HCT116 (cell line): ENCODE data around the gene TNRC6A. TPM values are rescaled to one million over a fixed set of nuclear protein-coding genes. Genes with fewer than 3 reads are reported as not detected.

Source experiments
- ATAC-seq: fragments of 200-7000 bp; cut with Tn5 transposase; 2 replicates; pipeline ENCODE4 v1.9.1; 2020; ENCODE audit warnings: mild to moderate bottlenecking, moderate library complexity
- BruUV-seq: library from RNA; stranded (reverse); fragments of 400-500 nt; replicated peaks from 2 replicates; lab custom pipeline; 2021; lab: Mats Ljungman, UMichigan
- CTCF ChIA-PET: fragments of 300-600 bp; sonication (Branson Sonifier 250); formaldehyde crosslinking; loops from one replicate; lab custom pipeline; 2021; ENCODE audit warnings: antibody characterized with exemption; lab: Charles Lee
- POLR2A ChIA-PET: fragments of 300-600, 350-600 bp; sonication (Branson Sonifier 250); formaldehyde crosslinking; loops from one replicate; lab custom pipeline; 2021; ENCODE audit warnings: antibody characterized with exemption; lab: Charles Lee
- RAD21 ChIA-PET, 2 experiments: fragments of 300-600 bp; sonication (Branson Sonifier 250); formaldehyde crosslinking; loops; one replicate each; lab custom pipeline; 2023; ENCODE audit warnings: low total read pairs in 2 of 2; ENCODE audit not compliant: uncharacterized antibody in 2 of 2, unreplicated experiment in 2 of 2, low non-redundant PET in 1 of 2; lab: Charles Lee
- DNase-seq: peaks from one replicate; pipeline ENCODE4 v3.0.0-alpha.2; 2010; ENCODE audit warnings: low read depth, low spot score
- H2AFZ ChIP-seq: fragments of 200-600 bp; shearing (Covaris generic), sonication (generic); 2 replicates; pipeline ENCODE4 v1.6.1; 2017; ENCODE audit warnings: low read depth, mixed run types, mixed read lengths, antibody characterized with exemption, low read length; ENCODE audit not compliant: poor library complexity, severe bottlenecking
- H3K27ac ChIP-seq: 2 replicates; pipeline ENCODE4 v1.5.1; 2012; ENCODE audit warnings: low read depth, low read length
- H3K27me3 ChIP-seq: fragments of 200-600 bp; sonication (generic); 2 replicates; pipeline ENCODE4 v1.6.1; 2016; ENCODE audit warnings: mixed run types, low read length, mixed read lengths; ENCODE audit not compliant: insufficient read depth
- H3K36me3 ChIP-seq, 2 experiments: fragments of 200-500 bp in 1 of 2; fragments of 200-600 bp in 1 of 2; sonication (Bioruptor generic) in 1 of 2; sonication (generic) in 1 of 2; 2 replicates each; pipeline versions ENCODE4 v1.5.1 to v1.6.1; 2014 to 2016; ENCODE audit warnings: low read length in 2 of 2, inconsistent platforms in 1 of 2, mixed read lengths in 1 of 2, mixed run types in 1 of 2; ENCODE audit not compliant: insufficient read depth in 2 of 2, control insufficient read depth in 1 of 2
- H3K4me1 ChIP-seq, 2 experiments: fragments of 200-600 bp in 1 of 2; sonication (generic) in 1 of 2; 2 replicates each; pipeline versions ENCODE4 v1.5.1 to v1.6.1; 2012 to 2017; ENCODE audit warnings: low read length in 2 of 2, inconsistent platforms in 1 of 2, mild to moderate bottlenecking in 1 of 2, mixed read lengths in 1 of 2, mixed run types in 1 of 2, moderate library complexity in 1 of 2; ENCODE audit not compliant: insufficient read depth in 2 of 2, control insufficient read depth in 1 of 2
- H3K4me2 ChIP-seq: fragments of 200-600 bp; sonication (generic); 2 replicates; pipeline ENCODE4 v1.6.1; 2017; ENCODE audit warnings: mixed run types, low read length, mixed read lengths
- H3K4me3 ChIP-seq, 2 experiments: fragments of 200-600 bp in 1 of 2; sonication (generic) in 1 of 2; replicated peaks in 1 of 2; 2 replicates each; pipeline ENCODE4 v1.5.1; 2011 to 2016; ENCODE audit warnings: low read length in 2 of 2, control low read depth in 1 of 2, low read depth in 1 of 2, mild to moderate bottlenecking in 1 of 2, mixed read lengths in 1 of 2, mixed run types in 1 of 2
- H3K79me2 ChIP-seq: fragments of 200-600 bp; sonication (generic); 2 replicates; pipeline ENCODE4 v1.6.1; 2017; ENCODE audit warnings: mild to moderate bottlenecking, mixed run types, low read length, moderate library complexity, mixed read lengths; ENCODE audit not compliant: insufficient read depth
- H3K9ac ChIP-seq: fragments of 200-600 bp; sonication (generic); 2 replicates; pipeline ENCODE4 v1.6.1; 2016; ENCODE audit warnings: low read length, mixed read lengths
- H3K9me2 ChIP-seq: fragments of 200-600 bp; sonication (generic), shearing (Covaris generic); 2 replicates; pipeline ENCODE4 v1.6.1; 2017; ENCODE audit warnings: mixed run types, mild to moderate bottlenecking, moderate library complexity; ENCODE audit not compliant: insufficient read depth
- H3K9me3 ChIP-seq, 2 experiments: fragments of 200-500 bp in 1 of 2; fragments of 200-600 bp in 1 of 2; sonication (Bioruptor generic) in 1 of 2; sonication (generic) in 1 of 2; 2 replicates each; pipeline ENCODE4 v1.6.1; 2014 to 2017; ENCODE audit warnings: low read length in 2 of 2, mixed read lengths in 2 of 2, inconsistent platforms in 1 of 2, low read depth in 1 of 2, mild to moderate bottlenecking in 1 of 2, mixed run types in 1 of 2, moderate library complexity in 1 of 2; ENCODE audit not compliant: control insufficient read depth in 1 of 2, insufficient read depth in 1 of 2
- H4K20me1 ChIP-seq: fragments of 200-600 bp; sonication (generic), shearing (Covaris generic); 2 replicates; pipeline ENCODE4 v1.6.1; 2017; ENCODE audit warnings: mixed run types, mild to moderate bottlenecking, moderate library complexity; ENCODE audit not compliant: insufficient read depth
- ELF1 ChIP-seq: IDR thresholded peaks from 2 replicates; pipeline ENCODE4 v1.6.1; 2012; ENCODE audit warnings: low read depth, borderline replicate concordance
- EZH2 ChIP-seq: fragments of 200-600 bp; sonication (generic); IDR thresholded peaks from 2 replicates; pipeline ENCODE4 v1.6.1; 2017; ENCODE audit warnings: antibody characterized with exemption, mixed run types
- EZH2phosphoT487 ChIP-seq: fragments of 200-600 bp; IDR thresholded peaks from 2 replicates; pipeline ENCODE4 v1.6.1; 2018; ENCODE audit warnings: antibody characterized with exemption, borderline replicate concordance
- FOSL1 ChIP-seq: IDR thresholded peaks from 2 replicates; pipeline ENCODE4 v1.6.1; 2012; ENCODE audit warnings: low read depth
- POLR2AphosphoS5 ChIP-seq: IDR thresholded peaks from 2 replicates; pipeline ENCODE4 v1.6.1; 2011; ENCODE audit warnings: mild to moderate bottlenecking, low read depth, low read length, moderate library complexity
- RAD21 ChIP-seq: IDR thresholded peaks from 2 replicates; pipeline ENCODE4 v1.6.1; 2012; ENCODE audit warnings: low read depth, mild to moderate bottlenecking
- SRF ChIP-seq: IDR thresholded peaks from 2 replicates; pipeline ENCODE4 v1.6.1; 2012; ENCODE audit warnings: low read depth
- TCF7L2 ChIP-seq: IDR thresholded peaks from 2 replicates; pipeline ENCODE4 v1.7.0; 2011; ENCODE audit warnings: borderline replicate concordance, inconsistent platforms; ENCODE audit not compliant: insufficient read depth, insufficient read length; ENCODE audit errors: extremely low read depth
- ZFX ChIP-seq: fragments of 450-650 bp; IDR thresholded peaks from 2 replicates; pipeline ENCODE4 v1.6.1; 2017
- ZNF274 ChIP-seq: fragments of 200-500 bp; sonication (Bioruptor generic); IDR thresholded peaks from 2 replicates; pipeline ENCODE4 v1.6.1; 2014; ENCODE audit warnings: mild to moderate bottlenecking, low read depth, low read length, inconsistent platforms
- intact Hi-C: fragments of 100-400 bp; cut with micrococcal nuclease; formaldehyde crosslinking; loops from 2 replicates; pipeline ENCODE4 v1.10.0; 2022
- total RNA-seq: library from RNA; stranded (reverse); gene quantifications from one replicate; pipeline ENCODE4 v1.2.1, GENCODE V29; 2021; ENCODE audit not compliant: unreplicated experiment
- TF ChIP-seq, protein P1 (sequence below), 3 experiments: fragments of 200-600 bp in 1 of 3; sonication (generic) in 1 of 3; IDR thresholded peaks in 2 of 3; conservative IDR thresholded peaks in 1 of 3; 2 replicates each; pipeline ENCODE4 v1.5.1; 2012 to 2017; ENCODE audit warnings: low read depth in 2 of 3, low read length in 2 of 3, antibody characterized with exemption in 1 of 3, borderline replicate concordance in 1 of 3, control low read depth in 1 of 3, mild to moderate bottlenecking in 1 of 3, mixed read lengths in 1 of 3, mixed run types in 1 of 3, moderate library complexity in 1 of 3; ENCODE audit not compliant: insufficient read depth in 1 of 3
- TF ChIP-seq, protein P2 (sequence below): IDR thresholded peaks from 2 replicates; pipeline ENCODE4 v1.6.1; 2012; ENCODE audit warnings: low read depth
- TF ChIP-seq, protein P3 (sequence below): IDR thresholded peaks from 2 replicates; pipeline ENCODE4 v1.6.1; 2011; ENCODE audit warnings: mild to moderate bottlenecking, low read length, moderate library complexity; ENCODE audit not compliant: insufficient replicate concordance; ENCODE audit errors: extremely low read depth

Gene TNRC6A
- total RNA-seq, 1 experiment from 2014 or later, result 37.0 TPM

DNA sequence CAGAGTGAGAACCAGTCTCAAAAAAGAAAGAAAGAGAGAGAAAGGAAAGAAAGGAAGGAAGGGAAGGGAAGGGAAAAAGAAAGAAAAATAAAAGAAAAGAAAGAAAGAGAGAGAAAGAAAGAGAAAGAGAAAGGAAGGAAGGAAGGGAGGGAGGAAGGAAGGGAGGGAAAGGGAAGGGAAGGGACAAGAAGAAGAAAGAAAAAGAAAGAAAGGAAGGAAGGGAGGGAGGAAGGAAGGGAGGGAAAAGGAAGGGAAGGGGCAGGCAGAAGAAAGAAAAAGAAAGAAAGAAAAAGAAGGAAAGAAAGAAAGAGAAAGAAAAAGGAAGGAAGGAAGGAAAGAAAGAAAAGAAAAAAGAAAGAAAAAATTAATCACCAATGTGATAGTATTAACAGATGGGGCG lies 132.0 kb downstream of the TNRC6A start:
- H3K9ac ChIP-seq, result no peak overlapping the region

More for the DNA sequence above, 132.0 kb downstream of the TNRC6A start:
- Histone ChIP-seq H3K4me3 (no peak overlapping the region), H3K9me2 (no peaks in the 10 kb centered on the region), H3K79me2 (no peaks in the 10 kb centered on the region), H3K27me3 (no peaks in the 10 kb centered on the region), H3K9me3 (no peaks in the 10 kb centered on the region), H2AFZ (no peak overlapping the region), H3K36me3 (no peaks in the 10 kb centered on the region)
- ChIA-PET RAD21 (no interaction called here), CTCF (no interaction called here)
- BruUV-seq, result no TSS peak
- DNase-seq, result no peak
- TF ChIP-seq SRF (no peak), FOSL1 (no peak), ELF1 (no peak), ZFX (no peak), EZH2phosphoT487 (no peak), ZNF274 (no peak), EZH2 (no peak), RAD21 (no peak), TCF7L2 (no peak), POLR2AphosphoS5 (no peak)
- TF ChIP-seq, protein P1, sequence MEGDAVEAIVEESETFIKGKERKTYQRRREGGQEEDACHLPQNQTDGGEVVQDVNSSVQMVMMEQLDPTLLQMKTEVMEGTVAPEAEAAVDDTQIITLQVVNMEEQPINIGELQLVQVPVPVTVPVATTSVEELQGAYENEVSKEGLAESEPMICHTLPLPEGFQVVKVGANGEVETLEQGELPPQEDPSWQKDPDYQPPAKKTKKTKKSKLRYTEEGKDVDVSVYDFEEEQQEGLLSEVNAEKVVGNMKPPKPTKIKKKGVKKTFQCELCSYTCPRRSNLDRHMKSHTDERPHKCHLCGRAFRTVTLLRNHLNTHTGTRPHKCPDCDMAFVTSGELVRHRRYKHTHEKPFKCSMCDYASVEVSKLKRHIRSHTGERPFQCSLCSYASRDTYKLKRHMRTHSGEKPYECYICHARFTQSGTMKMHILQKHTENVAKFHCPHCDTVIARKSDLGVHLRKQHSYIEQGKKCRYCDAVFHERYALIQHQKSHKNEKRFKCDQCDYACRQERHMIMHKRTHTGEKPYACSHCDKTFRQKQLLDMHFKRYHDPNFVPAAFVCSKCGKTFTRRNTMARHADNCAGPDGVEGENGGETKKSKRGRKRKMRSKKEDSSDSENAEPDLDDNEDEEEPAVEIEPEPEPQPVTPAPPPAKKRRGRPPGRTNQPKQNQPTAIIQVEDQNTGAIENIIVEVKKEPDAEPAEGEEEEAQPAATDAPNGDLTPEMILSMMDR (IDR thresholded peaks at IDR 0.05 in 2 of 3, conservative IDR thresholded peaks at IDR 0.05 in 1 of 3; ENCODE audit: borderline replicate concordance in 1 of 3, insufficient read depth in 1 of 3, low read depth in 2 of 3, low read length in 2 of 3), result no peak
- TF ChIP-seq, protein P2, sequence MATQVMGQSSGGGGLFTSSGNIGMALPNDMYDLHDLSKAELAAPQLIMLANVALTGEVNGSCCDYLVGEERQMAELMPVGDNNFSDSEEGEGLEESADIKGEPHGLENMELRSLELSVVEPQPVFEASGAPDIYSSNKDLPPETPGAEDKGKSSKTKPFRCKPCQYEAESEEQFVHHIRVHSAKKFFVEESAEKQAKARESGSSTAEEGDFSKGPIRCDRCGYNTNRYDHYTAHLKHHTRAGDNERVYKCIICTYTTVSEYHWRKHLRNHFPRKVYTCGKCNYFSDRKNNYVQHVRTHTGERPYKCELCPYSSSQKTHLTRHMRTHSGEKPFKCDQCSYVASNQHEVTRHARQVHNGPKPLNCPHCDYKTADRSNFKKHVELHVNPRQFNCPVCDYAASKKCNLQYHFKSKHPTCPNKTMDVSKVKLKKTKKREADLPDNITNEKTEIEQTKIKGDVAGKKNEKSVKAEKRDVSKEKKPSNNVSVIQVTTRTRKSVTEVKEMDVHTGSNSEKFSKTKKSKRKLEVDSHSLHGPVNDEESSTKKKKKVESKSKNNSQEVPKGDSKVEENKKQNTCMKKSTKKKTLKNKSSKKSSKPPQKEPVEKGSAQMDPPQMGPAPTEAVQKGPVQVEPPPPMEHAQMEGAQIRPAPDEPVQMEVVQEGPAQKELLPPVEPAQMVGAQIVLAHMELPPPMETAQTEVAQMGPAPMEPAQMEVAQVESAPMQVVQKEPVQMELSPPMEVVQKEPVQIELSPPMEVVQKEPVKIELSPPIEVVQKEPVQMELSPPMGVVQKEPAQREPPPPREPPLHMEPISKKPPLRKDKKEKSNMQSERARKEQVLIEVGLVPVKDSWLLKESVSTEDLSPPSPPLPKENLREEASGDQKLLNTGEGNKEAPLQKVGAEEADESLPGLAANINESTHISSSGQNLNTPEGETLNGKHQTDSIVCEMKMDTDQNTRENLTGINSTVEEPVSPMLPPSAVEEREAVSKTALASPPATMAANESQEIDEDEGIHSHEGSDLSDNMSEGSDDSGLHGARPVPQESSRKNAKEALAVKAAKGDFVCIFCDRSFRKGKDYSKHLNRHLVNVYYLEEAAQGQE, result no peak
- TF ChIP-seq, protein P3, sequence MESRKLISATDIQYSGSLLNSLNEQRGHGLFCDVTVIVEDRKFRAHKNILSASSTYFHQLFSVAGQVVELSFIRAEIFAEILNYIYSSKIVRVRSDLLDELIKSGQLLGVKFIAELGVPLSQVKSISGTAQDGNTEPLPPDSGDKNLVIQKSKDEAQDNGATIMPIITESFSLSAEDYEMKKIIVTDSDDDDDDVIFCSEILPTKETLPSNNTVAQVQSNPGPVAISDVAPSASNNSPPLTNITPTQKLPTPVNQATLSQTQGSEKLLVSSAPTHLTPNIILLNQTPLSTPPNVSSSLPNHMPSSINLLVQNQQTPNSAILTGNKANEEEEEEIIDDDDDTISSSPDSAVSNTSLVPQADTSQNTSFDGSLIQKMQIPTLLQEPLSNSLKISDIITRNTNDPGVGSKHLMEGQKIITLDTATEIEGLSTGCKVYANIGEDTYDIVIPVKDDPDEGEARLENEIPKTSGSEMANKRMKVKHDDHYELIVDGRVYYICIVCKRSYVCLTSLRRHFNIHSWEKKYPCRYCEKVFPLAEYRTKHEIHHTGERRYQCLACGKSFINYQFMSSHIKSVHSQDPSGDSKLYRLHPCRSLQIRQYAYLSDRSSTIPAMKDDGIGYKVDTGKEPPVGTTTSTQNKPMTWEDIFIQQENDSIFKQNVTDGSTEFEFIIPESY, result no peak
- TF ChIP-seq, all 23 proteins: peak for 0
- no peak overlapping the region for H3K27ac ChIP-seq
- H3K4me2 ChIP-seq, result no peak overlapping the region
- POLR2A ChIA-PET, result no interaction called here
- no peak for ATAC-seq
- H4K20me1 ChIP-seq, result no peaks in the 10 kb centered on the region; the same call in 1 of the 2 replicates
- H3K4me1 ChIP-seq, result no peaks in the 10 kb centered on the region
- intact Hi-C loops, result no loop called here
